HCT116 (cell line): ENCODE results near the gene SRSF3.

Experiments
- CTCF ChIP-seq, 3 experiments: fragments of 200-600 bp in 1 of 3; sonication (generic) in 1 of 3; IDR thresholded peaks in 2 of 3; conservative IDR thresholded peaks in 1 of 3; 2 replicates each; pipeline ENCODE4 v1.5.1; 2012 to 2017; ENCODE audit warnings: low read depth in 2 of 3, low read length in 2 of 3, antibody characterized with exemption in 1 of 3, borderline replicate concordance in 1 of 3, control low read depth in 1 of 3, mild to moderate bottlenecking in 1 of 3, mixed read lengths in 1 of 3, mixed run types in 1 of 3, moderate library complexity in 1 of 3; ENCODE audit not compliant: insufficient read depth in 1 of 3
- RAD21 ChIP-seq: IDR thresholded peaks from 2 replicates; pipeline ENCODE4 v1.6.1; 2012; ENCODE audit warnings: low read depth, mild to moderate bottlenecking
- ZFX ChIP-seq: fragments of 450-650 bp; IDR thresholded peaks from 2 replicates; pipeline ENCODE4 v1.6.1; 2017

- TF ChIP-seq CTCF (IDR thresholded peaks at IDR 0.05 in 2 of 3, conservative IDR thresholded peaks at IDR 0.05 in 1 of 3; ENCODE audit: borderline replicate concordance in 1 of 3, insufficient read depth in 1 of 3, low read depth in 2 of 3, low read length in 2 of 3): no peak
- no peak for TF ChIP-seq RAD21
- no peak for TF ChIP-seq ZFX
Measured at GRCh38 chr6:36563237-36563927, 30.8 kb upstream of the SRSF3 start.
